Stimulated activated CD8-positive, alpha-beta memory T cell treated with anti-CD3 and anti-CD28 coated beads, Interleukin-7, amount 100 ng/mL, for 24 hours (primary cell): ENCODE measurements around the gene HMGA1.
A peak's percentile ranks its signal among the peaks of the same experiment; 100 is the strongest.

Source experiments
- DNase-seq: peaks from one replicate; pipeline ENCODE4 v3.0.0-alpha.2; 2020; ENCODE audit warnings: low read depth

HMGA1 gene

GRCh38 chr6:34223956-34224940 lies 12.4 kb upstream of the HMGA1 start:
- DNase-seq, result peak; percentile 80

GRCh38 chr6:34225551-34225950 lies 11.1 kb upstream of the HMGA1 start:
- no peak for DNase-seq

- DNase-seq, result no peak
These were observed 10.6 kb upstream of the HMGA1 start for GRCh38 chr6:34226066-34226465.

GRCh38 chr6:34226731-34227586 lies 9.7 kb upstream of the HMGA1 start:
- no peak for DNase-seq

GRCh38 chr6:34227761-34228421 lies 8.8 kb upstream of the HMGA1 start:
- no peak for DNase-seq

- no peak for DNase-seq
These were observed 6.8 kb upstream of the HMGA1 start for GRCh38 chr6:34229877-34230276.

- no peak for DNase-seq
These were observed 5.9 kb upstream of the HMGA1 start for GRCh38 chr6:34230653-34231371.

GRCh38 chr6:34231566-34232336 lies 4.9 kb upstream of the HMGA1 start:
- DNase-seq, result no peak

GRCh38 chr6:34232901-34233300 lies 3.8 kb upstream of the HMGA1 start:
- no peak for DNase-seq

- DNase-seq, result no peak
These were observed 2.8 kb upstream of the HMGA1 start for GRCh38 chr6:34233867-34234266.

- DNase-seq, result no peak
These were observed 1.9 kb upstream of the HMGA1 start for GRCh38 chr6:34234667-34235306.

GRCh38 chr6:34235307-34236130 lies 1.2 kb upstream of the HMGA1 start:
- no peak for DNase-seq

GRCh38 chr6:34236131-34236442 lies 586 bp upstream of the HMGA1 start:
- no peak for DNase-seq

- no peak for DNase-seq
These were observed 646 bp downstream of the HMGA1 start for GRCh38 chr6:34237316-34237721.

GRCh38 chr6:34237722-34238584 lies 1.3 kb downstream of the HMGA1 start:
- DNase-seq, result peak; percentile 55

- no peak for DNase-seq
These were observed 2.2 kb downstream of the HMGA1 start for GRCh38 chr6:34238585-34239499.

- no peak for DNase-seq
These were observed 2.8 kb downstream of the HMGA1 start for GRCh38 chr6:34239500-34239825.

- no peak for DNase-seq
These were observed 3.2 kb downstream of the HMGA1 start for GRCh38 chr6:34239893-34240292.
